CD4-positive, alpha-beta T cell treated with Interleukin-15 for 1 hour (primary cell): ENCODE results near the gene CCDC70.
"Not testable (repeated sequence)": the region's sequence is repeated elsewhere in the genome, so short reads cannot be mapped to it uniquely, and the experiment has no call there.

Experiments used
- DNase-seq: peaks from one replicate; pipeline ENCODE4 v3.0.0-alpha.2; 2020

Gene CCDC70

DNA sequence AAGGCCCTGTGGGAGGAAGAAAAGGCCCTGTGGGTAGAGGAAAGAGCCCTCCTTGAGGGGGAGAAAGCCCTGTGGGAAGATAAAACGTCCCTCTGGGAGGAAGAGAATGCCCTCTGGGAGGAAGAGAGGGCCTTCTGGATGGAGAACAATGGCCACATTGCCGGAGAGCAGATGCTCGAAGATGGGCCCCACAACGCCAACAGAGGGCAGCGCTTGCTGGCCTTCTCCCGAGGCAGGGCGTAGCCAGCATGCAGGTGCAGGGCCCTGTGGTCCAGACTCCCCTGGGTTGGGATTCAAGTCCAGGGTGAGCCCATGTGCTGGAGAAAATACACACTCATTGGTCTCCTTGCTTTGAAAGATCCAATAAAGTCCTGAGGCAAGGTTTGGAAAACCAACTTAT, 4.1 kb downstream of the CCDC70 start:
- DNase-seq: no peak

DNA sequence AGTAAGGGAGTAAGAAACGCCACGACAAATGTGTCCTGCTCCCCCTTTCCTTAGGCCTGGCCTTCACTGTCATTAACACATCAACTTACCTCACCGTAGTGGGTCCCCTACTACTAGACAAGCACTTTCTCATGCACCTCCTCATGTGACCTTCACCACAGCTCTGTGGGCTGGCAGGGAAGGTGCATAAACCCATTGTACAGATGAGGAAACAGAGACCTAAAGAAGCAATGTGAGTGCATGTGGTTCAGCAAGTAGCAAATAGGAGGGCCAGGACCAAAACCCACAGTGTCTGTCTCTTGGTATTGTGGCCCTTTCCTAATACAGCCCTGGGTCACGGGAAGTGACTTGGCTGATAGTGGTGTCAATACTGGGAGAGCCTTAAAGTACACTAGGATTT, 5.3 kb downstream of the CCDC70 start:
- DNase-seq: no peak

DNA sequence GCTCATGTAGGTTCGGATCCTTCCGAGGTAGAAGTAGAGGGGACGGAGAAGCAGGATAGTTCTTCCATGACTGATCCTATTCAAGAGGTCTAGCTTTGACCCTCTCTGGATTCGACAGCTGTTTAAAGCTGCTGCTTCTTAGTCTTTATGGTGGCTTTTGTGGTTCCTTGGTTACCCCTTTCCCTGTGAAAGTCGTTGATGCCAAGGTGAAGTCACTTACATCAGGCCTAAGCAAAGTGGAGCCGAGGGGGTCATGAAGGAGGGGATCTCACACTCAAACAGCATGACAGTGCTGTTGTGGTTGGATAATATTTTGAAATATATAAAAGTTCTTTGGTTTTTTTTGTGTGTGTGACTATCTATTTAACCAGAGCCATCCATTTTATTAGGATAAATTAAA, 8.1 kb downstream of the CCDC70 start:
- no peak for DNase-seq

DNA sequence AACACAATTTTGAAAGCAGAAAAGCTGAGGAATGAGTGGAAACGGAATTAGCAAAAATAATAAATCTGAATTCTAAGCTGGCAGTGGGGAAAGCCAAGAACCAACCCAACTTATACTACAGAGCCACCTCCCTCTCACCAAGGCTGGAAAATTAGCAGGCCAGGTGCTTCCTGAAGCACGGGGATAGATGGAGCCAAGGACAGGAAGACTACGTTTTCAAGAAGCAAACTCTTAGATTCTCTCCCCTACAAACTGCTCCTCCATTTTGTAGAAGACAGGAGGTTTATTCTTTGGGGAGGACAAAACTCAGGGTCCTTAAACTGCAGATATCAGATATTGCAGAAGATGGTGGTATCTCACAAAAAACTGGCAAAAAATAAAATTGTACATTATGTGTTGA, 8.8 kb downstream of the CCDC70 start:
- no peak for DNase-seq

DNA sequence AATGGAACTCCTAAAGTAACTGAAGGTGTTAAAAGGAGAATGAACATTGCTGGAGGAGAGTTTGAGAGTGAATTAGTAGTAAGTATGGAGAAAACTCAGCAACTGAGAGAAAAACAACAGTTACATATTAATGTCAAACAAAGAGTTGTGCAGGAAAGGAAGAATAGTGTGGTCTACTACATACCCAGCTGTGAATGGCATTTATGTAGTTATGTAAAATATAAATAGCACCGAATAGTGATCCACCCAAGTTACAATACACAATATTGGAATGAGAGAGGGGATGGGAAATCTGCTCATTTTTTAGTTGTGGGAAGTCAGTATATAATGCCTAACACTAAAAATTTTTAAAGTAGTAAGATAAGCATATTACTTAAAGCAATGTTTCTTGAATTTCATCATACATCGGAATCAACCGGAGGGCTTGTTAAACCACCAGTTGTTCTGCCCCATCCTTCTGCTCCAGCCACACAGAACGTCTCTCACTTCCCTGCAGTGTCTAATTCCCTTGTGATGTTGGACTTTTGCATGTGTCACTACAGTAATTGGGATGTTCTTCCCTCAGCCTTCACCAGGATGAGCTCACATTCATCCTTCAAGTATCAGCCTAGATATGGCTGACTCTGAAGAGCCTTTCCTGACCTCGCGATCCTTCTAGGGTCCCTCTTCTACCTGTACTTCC, 11.5 kb downstream of the CCDC70 start:
- no peak for DNase-seq

DNA sequence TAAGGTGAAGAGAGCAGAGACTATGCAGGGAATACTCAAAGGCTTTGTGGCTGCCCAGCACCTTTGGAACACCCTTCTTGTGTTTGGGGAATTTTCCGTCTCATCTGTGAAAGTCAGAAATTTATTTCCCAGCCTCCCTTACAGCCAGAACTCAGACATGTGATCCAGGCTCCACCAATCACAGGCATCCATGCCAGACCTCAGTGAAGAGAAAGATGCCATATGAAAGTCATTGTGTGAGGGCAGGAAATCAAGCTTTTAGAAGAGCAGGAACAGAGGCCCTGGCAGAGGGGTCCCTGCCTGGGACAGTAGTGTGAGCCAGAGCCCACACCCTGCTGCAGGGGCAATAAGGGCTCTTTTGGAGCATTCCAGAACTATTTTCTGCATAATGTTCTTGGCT, 12.1 kb downstream of the CCDC70 start:
- no peak for DNase-seq

DNA sequence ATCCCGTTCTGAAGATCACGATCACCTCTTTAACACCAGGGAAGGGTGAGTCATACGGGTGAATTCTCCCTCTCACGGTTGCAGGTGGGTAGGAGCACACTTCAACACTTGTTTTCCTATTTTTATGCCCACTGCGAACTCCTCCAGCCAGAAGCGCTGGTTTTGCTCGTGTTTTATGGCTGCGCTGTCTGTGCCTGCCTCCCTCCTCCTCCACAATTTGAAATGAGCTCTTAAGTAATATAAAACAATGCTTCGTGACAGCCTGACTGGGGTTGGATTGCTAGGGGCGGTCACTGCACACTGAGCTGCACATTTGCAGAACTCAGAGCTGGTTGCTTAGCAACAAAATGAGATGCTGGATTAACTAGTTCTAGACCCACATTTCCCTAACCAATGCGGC, 12.9 kb downstream of the CCDC70 start:
- DNase-seq: no peak

DNA sequence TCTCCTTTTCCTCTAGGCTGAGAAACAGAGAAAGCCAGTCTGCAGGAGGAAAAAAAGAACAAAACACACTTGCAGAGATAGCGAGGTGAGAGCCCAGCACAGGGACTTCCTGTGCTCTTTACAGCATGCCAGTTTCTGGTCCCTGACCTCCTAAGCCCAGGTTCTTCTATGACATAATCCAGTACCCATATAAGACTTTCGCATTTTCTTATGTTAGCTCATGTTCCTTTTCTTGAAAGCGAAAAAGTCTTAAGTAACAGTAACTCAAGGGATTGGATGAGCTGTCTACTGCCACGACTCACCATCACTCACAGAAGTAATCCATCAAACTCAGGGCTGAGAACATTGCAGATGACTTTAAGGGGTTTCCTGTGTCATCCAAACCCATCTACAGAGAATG, 17.4 kb downstream of the CCDC70 start:
- DNase-seq: no peak

DNA sequence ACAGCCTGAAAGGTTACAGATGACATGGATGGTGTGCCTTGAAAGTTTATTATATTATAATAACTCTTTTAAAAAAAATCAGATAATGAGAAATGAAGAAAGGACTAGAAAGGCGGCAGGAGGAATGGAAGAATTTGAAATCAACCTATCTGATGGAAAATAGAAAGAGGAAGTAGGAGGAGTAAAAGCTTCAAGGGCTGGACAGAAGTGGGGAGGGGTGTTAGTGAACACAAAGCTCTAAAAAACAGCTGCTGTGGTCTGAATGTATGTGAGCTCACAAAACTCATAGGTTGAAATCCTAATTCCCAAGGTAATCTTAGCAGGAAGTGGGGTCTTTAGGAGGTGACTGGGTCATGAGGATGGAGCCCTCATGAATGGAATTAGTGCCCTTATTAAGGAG, 19.5 kb downstream of the CCDC70 start:
- no peak for DNase-seq

DNA sequence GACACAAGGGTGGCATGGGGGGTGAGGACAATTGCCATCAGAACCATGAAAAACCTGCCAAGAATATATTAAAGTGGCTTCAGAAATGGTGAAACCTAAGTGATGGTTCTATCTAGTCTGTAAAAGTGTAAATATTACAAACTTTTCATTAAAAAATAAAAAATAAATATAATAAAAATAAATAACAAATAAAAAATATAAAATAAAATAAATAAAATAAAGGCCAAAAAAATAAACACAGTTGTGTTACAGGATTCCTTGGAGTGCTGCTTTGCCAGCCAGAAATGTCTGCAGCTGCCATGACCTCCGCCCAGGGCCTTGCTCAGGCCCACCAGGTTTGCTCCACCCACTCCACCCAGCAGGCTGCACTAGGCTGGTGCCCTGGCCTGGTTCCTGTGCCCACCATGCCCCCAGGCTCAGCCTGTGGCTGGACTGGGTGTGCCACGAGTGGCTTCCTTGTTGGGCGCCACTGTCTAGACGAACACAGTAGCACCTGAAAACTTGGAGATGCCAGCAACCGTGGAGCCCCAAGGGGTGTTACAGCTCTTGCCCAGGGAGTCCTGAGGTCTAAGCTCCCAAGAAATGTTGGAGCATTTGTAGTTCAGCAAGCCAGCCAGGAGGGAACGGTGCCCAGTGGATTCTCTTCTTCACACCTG, 20.9 kb downstream of the CCDC70 start:
- no peak for DNase-seq

DNA sequence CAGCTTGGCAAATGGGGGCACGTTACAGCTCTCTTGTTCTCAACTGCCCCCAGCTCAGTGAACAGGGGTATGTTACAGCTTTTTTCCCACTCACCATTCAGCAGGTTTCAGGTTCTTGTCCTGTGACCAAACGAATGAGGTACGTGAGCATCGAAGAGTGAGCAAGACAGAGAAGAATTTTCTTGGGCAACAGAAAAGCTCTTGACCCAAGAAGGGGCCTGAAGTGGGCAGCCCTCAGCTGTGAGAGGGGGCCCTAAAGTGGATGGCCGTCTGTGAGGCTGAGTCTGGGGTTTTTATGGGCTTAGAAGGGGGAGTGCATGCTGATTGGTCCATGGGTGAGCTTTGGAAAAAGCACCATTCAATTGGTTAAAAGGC, 21.4 kb downstream of the CCDC70 start:
- no peak for DNase-seq

DNA sequence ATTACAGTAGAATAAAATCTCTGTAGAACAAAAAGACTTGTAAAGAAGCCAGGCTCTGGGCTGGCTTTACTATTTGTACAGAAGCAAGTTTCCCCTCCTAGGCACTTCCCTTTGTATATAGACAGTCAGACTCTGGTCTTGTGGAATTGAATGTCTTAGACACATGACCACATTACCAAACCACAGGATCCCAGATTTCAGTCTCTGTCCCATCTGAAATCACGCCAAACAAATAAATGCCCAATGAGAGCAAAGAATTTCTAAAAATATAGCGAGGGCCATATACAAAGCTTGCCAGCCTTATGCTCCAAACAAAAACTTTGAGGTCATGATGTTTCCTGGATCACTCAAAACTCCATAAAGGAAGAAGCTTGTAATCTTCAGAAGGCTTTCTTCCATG, 23.9 kb downstream of the CCDC70 start:
- no peak for DNase-seq

DNA sequence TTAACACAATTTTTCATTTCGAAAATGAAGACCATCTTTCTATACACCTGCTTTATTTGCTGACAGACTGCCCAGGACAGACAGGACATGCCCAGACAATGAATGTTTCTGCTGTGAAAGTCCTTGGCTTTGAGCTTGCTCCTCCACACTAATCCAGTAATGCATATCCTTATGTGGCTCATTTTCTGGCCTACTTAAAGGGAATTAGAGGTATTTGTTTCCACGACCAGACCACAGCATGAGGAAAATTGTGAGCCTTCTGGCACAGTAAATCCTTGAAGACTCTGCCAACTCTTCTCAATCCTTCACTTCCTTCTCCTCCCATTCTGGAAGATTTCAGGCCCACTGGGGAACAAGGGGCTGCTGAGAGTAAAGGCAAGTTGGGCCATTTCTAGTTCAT, 25.7 kb downstream of the CCDC70 start:
- no peak for DNase-seq

DNA sequence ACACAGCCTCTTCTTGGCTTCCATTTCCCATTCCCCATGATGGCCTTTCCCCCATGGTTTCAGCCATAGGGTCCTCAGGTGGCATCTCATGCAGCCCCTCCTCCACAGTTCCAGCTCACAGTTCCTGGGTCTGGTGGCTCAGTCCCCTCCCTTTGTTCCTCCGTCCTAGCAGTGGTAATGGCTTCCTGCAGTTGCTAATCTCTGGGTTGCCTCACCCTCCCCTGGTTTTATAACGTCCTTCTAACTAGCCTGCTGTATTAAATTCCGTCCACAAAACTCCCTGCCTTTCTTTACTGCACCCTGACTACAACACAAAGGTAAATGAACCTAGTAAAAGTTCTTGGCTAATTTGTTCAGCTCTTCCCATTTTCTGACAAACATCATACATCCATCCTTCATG, 30.9 kb downstream of the CCDC70 start:
- no peak for DNase-seq

DNA sequence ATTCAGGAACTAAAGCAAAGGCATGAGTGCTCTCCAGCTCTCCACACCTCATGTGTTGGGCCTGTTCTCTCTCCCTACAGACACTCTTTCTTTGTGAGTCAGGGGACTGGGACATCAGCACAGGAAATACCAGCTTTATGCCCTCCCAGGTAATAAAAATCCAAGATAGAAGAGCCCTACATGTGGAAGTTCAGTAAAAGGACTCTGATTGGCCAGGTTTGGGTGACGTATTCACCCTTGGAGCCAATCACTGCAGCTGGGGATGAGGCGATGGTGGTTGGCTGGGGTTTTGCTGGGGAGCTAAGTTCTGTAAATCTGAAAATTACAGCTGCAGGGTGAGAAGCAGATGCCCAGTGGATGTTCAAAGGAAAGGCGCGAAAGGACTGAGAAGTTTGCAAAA, 32.5 kb downstream of the CCDC70 start:
- DNase-seq: no peak

DNA sequence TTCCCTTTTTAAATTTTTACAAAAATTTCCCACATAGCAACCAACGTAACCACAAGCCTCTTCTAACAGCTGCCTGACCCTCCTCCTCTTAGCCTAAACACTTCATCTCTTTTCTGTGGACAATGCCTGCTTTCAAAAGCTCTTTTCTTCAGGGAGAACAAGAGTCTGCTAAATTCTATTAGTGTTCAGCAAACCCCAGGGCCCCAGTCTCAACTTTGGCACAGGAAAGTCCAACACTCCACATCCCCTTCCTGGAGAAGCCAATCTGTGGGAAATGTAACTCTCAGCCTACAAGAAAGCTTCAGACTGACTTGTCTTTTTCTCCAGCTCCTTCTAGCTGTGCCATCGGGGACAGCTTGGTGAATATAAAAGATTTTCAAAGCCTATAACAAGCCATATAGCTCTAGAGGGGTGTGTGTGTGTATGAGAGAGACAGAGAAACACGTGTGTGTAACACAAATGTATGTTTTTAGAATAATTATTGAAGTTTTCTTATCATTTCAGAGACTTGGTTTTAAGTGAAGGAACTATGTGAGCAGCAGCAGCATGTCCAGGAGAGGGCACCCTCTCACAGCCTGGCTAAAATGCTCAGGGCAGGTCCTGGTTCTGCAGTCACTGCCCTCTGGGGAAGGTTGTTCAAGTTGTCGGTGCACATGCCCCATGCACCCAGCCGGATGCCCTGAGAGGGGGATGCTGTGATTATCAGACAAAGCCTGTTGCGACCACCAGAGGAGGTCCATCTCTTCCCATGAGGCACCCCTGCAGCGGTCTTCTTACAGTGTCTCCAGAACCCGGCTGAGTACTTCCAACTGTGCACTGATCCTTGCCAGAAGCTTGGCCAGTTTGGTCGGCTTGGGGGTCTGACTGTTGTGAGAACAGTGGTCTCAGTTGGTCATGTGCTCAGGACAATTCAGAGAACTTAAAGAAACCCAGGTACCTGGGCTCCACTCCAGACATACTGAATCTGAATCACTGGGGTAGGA, 34.4 kb downstream of the CCDC70 start:
- peak; percentile 22 for DNase-seq

DNA sequence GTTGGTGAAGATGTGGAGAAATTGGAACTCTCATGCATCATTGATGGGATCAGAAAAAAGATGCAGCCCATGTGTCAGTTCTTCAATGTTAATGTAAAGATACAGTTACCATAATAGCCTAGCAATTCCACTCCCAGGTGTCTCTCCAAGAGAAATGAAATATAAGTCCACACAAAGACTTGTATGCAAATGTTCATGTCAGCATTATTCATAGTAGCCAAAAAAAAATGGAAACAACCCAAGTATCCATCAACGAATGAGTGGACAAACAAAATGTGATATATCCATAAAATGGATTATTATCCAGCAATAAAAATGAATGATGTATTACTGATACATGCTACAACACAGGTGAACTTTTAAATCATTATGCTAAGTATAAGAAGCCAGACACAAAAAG, 38.7 kb downstream of the CCDC70 start:
- DNase-seq: no peak

DNA sequence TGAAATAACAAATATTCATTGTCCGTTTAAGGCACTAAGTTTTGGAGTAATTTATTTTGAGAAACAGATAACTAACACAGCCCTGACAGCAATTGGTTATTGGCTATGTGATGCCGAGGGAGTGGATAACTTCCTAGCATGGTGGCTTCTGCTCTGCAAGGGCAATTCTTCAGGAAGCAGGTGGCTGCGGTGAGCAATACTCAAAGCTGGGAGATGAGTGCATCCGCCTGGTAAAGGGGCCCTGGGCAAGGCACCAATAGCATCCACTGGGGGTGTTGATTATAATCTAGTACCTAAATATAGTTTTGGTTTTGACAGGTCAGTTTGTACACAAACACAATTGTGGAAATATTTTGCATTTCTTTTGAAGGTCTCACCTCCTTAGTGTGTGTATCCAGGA, 41.0 kb downstream of the CCDC70 start:
- DNase-seq: no peak

DNA sequence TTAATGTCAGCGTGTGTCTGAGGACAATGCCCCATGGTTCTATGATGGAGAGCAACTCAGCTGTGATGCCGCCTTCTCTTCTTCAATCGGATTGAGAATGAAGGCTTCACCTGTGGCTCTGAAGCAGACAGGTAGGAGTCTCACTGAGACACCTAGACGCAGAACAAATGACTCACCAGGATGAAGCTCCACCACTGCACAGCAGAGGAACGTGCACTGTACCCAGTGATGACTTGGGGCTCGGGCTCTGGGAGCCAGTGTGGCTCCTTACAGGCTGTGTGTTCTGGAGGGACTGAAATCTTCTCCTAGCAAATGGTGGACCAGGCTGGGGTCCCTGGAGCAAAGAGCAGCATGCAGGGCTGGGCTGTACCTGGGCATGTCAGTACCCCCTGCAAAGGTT, 44.0 kb downstream of the CCDC70 start:
- DNase-seq: no peak

DNA sequence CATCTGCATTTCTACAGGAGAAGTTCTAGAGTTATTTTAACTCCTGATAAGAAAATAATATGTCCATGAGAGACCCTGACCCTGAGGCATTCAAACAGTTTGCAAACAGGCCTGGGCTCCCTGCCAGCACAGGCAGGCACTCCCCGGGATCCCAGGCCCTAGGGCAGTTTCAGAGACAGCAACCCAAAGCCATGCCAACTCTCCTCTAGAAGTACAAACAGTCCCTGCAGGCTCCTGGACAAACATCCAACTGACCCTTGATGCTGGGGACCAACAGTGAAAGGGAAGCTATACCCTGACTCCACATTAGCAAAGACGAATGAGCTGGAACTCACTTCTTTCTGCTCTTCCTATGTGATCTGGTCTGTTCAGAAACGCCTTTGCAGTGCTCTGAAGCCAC, 44.8 kb downstream of the CCDC70 start:
- no peak for DNase-seq

DNA sequence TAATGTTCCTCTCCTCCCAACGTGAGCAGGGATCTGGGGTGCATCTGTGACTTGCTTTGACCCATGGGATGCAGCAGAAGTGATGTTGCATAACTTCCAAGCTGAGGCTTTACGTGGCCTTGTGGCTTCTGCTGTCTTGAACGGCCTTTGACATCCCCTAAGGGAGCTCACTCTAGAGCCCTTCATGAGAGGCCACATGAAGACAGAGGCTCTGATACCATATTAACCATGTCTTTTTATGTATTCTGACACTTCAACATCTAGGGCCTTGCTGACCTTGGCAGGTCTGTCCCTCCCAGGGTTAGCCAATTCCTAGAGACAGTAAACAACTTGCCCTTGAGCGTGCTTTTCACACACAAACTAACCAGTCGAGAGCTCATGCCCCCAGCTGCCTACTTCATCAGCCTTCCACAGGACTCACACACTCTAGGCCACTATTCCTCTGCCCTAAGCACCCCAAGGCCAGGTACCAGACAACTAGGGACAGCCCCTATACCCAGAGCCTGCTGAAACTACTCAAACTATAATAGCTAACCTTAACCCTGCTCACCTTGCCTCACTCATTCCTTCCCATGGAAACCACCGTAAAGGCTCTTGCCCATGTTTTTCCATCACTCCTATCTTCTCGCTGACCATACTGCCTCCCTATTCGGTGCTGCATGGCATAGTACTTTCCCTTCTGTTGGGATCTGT, 45.4 kb downstream of the CCDC70 start:
- no peak for DNase-seq

DNA sequence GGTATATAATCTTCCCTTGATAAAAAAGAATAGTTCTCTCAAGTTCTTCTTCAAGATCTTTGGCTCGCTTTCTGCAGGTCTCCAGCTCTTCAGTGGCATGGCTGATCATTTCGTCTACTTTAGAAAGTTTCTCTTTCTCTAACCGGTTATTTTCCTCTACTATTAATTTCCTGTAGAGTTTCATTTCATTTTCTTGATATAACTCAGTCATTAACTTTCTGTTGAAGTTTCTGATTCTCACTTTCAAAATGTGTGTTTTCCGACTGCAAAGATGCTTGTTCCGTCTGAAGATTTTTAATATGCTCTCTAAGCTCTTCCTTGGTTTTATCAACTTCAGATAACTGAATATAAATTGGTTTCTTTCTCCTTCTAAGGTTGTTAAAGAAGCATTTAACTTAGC, 47.5 kb downstream of the CCDC70 start:
- DNase-seq: not testable (repeated sequence)

DNA sequence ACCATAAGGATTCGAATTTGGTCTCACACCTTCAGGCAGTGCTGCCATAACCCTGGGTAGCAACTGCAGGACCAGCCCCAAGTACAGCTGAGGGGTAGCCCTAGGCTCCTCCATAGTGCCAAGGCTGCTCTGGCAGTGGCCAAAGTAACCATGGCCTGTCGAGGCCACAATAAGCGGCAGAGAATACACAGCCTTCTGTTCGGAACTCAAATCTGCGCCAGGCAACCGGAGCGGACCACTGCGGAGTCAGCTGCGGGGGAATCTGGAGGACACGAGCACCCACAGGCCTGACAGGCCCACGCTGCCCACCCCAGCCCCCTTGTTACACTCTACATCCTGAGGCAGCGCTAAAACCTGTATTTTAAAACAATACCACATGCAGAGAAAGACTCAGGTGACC, 48.7 kb downstream of the CCDC70 start:
- no peak for DNase-seq
